ENCODE results near the gene RIT2. TPM values are rescaled to one million over a fixed set of nuclear protein-coding genes. Genes with fewer than 3 reads are reported as not detected.

Gene RIT2
- total RNA-seq, 1 experiment from 2014 or later = not detected

- TF ChIP-seq, protein P1, sequence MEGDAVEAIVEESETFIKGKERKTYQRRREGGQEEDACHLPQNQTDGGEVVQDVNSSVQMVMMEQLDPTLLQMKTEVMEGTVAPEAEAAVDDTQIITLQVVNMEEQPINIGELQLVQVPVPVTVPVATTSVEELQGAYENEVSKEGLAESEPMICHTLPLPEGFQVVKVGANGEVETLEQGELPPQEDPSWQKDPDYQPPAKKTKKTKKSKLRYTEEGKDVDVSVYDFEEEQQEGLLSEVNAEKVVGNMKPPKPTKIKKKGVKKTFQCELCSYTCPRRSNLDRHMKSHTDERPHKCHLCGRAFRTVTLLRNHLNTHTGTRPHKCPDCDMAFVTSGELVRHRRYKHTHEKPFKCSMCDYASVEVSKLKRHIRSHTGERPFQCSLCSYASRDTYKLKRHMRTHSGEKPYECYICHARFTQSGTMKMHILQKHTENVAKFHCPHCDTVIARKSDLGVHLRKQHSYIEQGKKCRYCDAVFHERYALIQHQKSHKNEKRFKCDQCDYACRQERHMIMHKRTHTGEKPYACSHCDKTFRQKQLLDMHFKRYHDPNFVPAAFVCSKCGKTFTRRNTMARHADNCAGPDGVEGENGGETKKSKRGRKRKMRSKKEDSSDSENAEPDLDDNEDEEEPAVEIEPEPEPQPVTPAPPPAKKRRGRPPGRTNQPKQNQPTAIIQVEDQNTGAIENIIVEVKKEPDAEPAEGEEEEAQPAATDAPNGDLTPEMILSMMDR (IDR thresholded peaks at IDR 0.05; ENCODE audit: unreplicated experiment) = no peak
- Mint-ChIP-seq H3K4me3 (ENCODE audit: low read depth, unreplicated experiment) (no peak overlapping the region), H3K9me3 (ENCODE audit: low read depth, unreplicated experiment) (peaks cover 2% of the 10 kb centered on the region), H3K27me3 (ENCODE audit: unreplicated experiment) (no peaks in the 10 kb centered on the region), H3K36me3 (ENCODE audit: insufficient read depth, unreplicated experiment) (no peaks in the 10 kb centered on the region), H3K4me1 (ENCODE audit: low read depth, unreplicated experiment) (no peaks in the 10 kb centered on the region), H3K27ac (ENCODE audit: unreplicated experiment) (no peak overlapping the region)
- intact Hi-C loops (cut with micrococcal nuclease; ENCODE audit: unreplicated experiment) = no loop called here
- BruUV-seq (replicated peaks) = no TSS peak
- CTCF ChIA-PET = interaction anchor here (1.4 kb wide), 1 partner anchor 13 kb away, joined by 3 read pairs; no protein-coding TSS in a partner anchor
- no peak for DNase-seq
Measured at GRCh38 chr18:42707080-42707479, 408.4 kb downstream of the RIT2 start.

GRCh38 chr18:42706618-42707017, 408.9 kb downstream of the RIT2 start:
- no peaks in the 10 kb centered on the region for H3K27me3 Mint-ChIP-seq (ENCODE audit: unreplicated experiment)
- H3K36me3 Mint-ChIP-seq (ENCODE audit: insufficient read depth, unreplicated experiment) = no peaks in the 10 kb centered on the region
- intact Hi-C loops (cut with micrococcal nuclease; ENCODE audit: unreplicated experiment) = no loop called here
- no peak overlapping the region for H3K27ac Mint-ChIP-seq (ENCODE audit: unreplicated experiment)
- CTCF ChIA-PET = interaction anchor here (1.4 kb wide), 1 partner anchor 14 kb away, joined by 3 read pairs; no protein-coding TSS in a partner anchor
- no TSS peak for BruUV-seq (replicated peaks)
- DNase-seq = no peak
- no peaks in the 10 kb centered on the region for H3K4me1 Mint-ChIP-seq (ENCODE audit: low read depth, unreplicated experiment)
- peaks cover 4% of the 10 kb centered on the region for H3K9me3 Mint-ChIP-seq (ENCODE audit: low read depth, unreplicated experiment)
- no peak overlapping the region for H3K4me3 Mint-ChIP-seq (ENCODE audit: low read depth, unreplicated experiment)
- TF ChIP-seq, protein P1 (IDR thresholded peaks at IDR 0.05; ENCODE audit: unreplicated experiment) = no peak

DNA sequence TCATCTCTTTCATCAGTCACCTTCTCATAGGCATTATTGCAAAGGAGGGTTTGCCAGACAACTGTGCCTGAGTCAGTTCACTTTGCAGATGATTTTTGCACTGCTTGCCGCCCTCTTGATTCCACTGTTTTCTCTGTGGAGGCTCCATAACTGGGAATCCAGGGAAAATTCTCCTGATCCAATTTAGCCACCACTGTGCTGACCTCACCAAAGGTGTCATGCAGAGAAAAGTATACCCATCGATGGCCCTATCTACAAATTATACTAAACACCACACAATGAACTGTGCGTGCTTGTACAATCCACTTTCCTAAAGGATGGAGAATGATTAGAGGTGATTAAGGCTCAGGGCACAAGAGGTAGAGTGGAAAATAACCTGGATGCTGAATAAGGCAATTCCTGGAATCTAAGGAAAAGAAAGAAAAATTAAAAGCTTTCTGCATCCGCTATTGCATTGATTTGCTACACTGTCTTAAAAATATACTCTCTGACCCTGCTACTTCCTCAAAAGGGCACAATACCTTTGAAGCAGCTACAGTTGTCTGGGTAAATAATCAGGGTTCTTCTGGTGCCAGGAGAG, 409.4 kb downstream of the RIT2 start:
- H3K4me1 Mint-ChIP-seq (ENCODE audit: low read depth, unreplicated experiment) = no peaks in the 10 kb centered on the region
- intact Hi-C loops (cut with micrococcal nuclease; ENCODE audit: unreplicated experiment) = no loop called here
- peaks cover 4% of the 10 kb centered on the region for H3K9me3 Mint-ChIP-seq (ENCODE audit: low read depth, unreplicated experiment)
- no peak overlapping the region for H3K4me3 Mint-ChIP-seq (ENCODE audit: low read depth, unreplicated experiment)
- BruUV-seq (replicated peaks) = no TSS peak
- CTCF ChIA-PET = no interaction called here
- no peaks in the 10 kb centered on the region for H3K36me3 Mint-ChIP-seq (ENCODE audit: insufficient read depth, unreplicated experiment)
- no peak for DNase-seq
- no peak overlapping the region for H3K27ac Mint-ChIP-seq (ENCODE audit: unreplicated experiment)
- no peaks in the 10 kb centered on the region for H3K27me3 Mint-ChIP-seq (ENCODE audit: unreplicated experiment)
- TF ChIP-seq, protein P1 (IDR thresholded peaks at IDR 0.05; ENCODE audit: unreplicated experiment) = no peak

Other genes starting within 250 kb of the RIT2 start
- not detected in 2 replicates for gene SYT4, start 161.8 kb upstream of the RIT2 start, total RNA-seq (2022)